GM20000 (cell line): ENCODE results near the gene DDIT3.

Source experiments
- DNase-seq: peaks from one replicate; pipeline ENCODE4 v3.0.0; 2012; ENCODE audit warnings: low spot score
- CTCF ChIP-seq: IDR thresholded peaks from 2 replicates; pipeline ENCODE4 v1.5.1; 2012; ENCODE audit warnings: mild to moderate bottlenecking, control low read depth; ENCODE audit errors: extremely low read depth, missing control alignments

DDIT3 gene

GRCh38 chr12:57474862-57475261, 45.5 kb downstream of the DDIT3 start:
- TF ChIP-seq CTCF = no peak
- no peak for DNase-seq

DNA sequence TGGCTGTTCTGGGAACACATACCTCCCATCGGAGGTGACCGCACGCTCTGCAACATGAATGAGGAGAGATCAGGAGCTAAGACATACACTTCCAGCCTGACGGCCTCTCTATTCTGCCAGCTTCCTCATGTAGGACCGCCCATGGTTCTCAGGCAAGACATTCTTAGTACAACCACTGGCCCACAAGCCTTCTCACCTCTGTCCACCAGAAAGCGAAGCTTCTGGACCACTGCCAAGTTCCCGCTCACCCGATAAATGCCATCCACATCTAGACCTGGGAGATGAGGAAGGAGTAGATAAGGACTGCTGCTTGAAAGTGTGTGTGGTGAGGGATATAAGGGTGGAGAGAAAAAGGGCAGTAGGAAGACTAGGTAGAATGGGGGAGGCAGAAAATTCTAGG, 45.9 kb downstream of the DDIT3 start:
- DNase-seq = no peak
- no peak for TF ChIP-seq CTCF

- DNase-seq = no peak
- no peak for TF ChIP-seq CTCF
These were observed 46.4 kb downstream of the DDIT3 start for GRCh38 chr12:57473886-57474285.

DNA sequence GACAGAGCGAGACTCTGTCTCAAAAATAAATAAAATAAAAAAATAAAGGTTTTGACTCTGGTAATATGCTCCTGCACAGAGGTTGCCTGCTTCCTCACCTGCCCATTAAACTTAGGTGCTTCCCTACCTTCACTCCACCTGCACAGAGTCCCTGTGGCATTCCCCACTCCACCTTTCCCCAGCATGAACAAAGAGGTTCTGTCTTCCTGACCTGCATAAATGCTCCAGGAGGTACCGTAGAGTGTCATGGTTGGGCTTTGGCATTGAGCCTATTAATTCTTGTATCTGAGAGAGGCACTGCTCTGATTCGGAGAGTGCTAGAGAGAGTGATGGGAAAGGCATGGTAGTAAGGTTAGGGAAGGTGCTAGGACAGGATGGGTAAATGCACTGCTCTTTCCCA, 46.9 kb downstream of the DDIT3 start:
- TF ChIP-seq CTCF = no peak
- DNase-seq = no peak

- TF ChIP-seq CTCF = no peak
- no peak for DNase-seq
These were observed 47.9 kb downstream of the DDIT3 start for GRCh38 chr12:57472391-57472790.

DNA sequence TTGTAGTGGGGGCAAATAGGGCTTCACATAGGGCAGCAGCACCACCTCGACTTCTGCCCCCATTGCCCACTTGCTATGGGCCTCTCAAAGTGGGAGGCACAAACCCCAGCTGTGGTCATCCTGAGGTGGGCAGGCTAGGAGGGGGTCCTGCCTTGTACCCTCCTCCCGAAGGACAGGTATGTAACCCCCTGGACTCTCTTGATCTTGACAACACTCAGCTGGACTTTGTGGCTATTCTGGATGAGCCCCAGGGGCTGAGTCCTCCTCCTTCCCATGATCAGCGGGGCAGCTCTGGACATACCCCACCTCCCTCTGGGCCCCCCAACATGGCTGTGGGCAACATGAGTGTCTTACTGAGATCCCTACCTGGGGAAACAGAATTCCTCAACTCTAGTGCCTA, 48.7 kb downstream of the DDIT3 start:
- no peak for DNase-seq

GRCh38 chr12:57470970-57471656, 49.2 kb downstream of the DDIT3 start:
- no peak for TF ChIP-seq CTCF
- no peak for DNase-seq

More for the DNA sequence above, 48.7 kb downstream of the DDIT3 start:
- TF ChIP-seq CTCF = no peak
